ENCODE results near the gene RANBP3. TPM values are rescaled to one million over a fixed set of nuclear protein-coding genes. Genes with fewer than 3 reads are reported as not detected.

RANBP3 gene
- total RNA-seq, 1 experiment from 2014 or later, result 89.7 TPM

DNA sequence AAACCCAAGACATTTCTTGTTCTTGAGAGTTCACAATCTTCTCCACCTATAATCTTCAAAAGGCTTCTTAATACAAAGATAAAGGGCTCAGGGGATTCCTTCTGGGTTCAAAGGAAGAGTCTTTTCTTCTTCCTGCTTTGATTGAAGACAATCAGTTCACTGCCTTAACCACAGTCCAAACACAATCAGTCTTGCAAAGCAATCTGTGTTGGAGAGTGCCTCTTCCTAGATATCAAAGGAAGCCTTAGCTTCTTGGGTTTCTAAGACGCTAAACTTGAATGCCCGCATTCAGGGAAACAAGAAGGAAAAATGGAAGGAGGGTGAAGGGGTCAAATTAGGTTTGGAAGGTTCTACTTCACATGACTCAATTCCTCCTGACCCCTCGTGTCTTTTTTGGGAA lies 27.2 kb downstream of the RANBP3 start:
- DNase-seq (ENCODE audit: low spot score), result no peak

DNA sequence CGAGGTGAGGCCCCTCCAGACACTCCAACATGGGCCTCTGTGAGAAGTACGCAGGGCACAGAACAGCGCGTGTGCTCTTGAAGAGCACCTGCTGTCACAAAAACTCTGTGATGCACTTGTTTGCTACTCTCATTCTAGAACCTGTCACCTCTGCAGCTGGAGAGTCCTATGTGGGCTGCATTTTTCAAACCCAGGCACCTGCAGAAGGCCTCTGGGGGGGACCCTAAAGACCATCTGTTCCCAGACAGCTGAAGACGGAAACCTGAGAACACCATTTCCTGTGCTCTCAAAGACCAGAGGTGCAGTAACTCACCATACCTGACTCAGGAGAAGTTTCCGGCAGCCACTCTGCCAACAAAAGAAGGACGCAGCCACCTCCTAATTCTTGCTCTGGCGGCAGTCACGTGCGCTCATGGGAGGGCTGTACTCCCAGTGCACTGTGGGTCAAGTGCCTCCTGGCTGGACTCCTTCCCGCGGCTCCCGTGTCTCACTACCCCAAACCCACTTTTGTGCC lies 28.1 kb downstream of the RANBP3 start:
- DNase-seq (ENCODE audit: low spot score), result no peak

DNA sequence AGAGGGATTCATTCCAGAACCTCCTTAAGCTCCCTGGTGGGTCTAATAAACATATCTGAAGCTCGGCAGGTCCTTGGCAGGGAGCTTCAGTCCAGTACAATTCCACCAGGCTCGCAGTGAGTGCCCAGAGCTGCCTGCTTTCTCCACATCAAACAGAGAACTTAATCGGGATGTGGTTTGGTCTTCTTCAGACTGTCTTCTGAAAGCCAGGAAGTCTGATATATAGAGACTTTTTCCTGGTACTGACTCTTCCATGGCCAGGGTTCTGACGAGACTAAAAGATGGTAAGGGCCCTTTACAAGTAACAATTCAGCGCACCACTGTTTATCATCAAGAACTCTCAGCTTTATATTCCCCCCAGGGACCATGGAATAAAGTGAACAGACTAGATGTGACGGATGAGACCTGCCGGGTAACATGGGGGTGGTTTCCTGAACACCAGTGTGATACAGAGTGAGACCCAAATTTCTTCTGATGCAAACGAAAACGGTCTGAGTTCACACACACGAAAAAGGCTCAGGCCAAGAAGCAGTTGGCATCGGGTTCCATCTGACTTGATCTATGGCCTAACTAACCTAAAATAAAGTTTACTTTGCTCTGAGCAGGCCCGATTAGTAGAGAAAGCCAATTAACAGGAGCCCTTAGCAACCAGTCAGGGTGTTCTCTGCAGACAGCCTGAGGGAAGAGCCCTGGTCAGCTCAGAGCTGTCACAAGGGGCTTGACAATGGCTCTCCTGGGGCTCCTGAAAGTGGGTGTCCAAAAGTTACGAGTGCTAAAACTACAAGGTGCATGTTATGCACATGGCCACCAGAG lies 29.0 kb downstream of the RANBP3 start:
- no peak for DNase-seq (ENCODE audit: low spot score)

- no peak for DNase-seq (ENCODE audit: low spot score)
These were observed 30.5 kb downstream of the RANBP3 start for GRCh38 chr19:5947435-5947834.

DNA sequence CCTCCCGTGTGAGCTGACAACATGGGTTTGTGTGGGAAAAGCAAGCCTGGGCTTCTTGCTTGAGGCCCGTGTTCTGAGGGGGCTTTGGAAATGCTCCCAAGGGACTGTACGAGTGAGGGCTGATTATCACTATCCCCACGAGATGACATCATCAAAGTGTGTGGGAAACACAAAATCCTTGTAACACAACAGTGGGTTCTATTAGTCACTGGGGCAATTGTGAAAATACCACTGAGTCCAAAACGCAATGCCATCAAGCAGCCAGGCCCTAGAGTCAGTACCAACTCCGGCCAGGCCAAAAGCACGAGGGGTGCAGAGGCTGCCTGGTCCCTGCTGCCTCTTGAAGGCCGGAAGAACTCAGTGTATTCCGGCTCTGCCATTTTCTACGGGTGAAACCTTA lies 34.3 kb downstream of the RANBP3 start:
- no peak for DNase-seq (ENCODE audit: low spot score)

DNA sequence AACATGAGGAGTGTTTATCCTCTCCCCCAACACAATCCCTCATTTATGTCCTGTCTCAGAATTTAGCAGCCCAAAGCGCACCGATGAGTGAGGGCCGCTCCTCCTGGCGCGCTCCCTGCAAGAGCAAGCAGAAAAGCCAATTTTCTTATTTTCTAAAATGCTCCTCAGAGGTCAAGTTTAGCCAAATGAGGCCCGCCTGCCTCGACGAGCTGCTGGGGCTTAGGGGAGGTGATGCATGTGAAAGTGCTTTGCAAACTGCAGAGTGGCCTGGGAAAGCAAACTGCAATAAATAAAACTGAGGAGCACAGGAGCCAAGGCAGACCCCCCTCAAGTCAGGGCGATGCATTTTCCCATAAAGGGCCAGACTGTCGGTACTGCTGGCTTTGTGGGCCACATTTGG lies 34.9 kb downstream of the RANBP3 start:
- DNase-seq (ENCODE audit: low spot score), result no peak

DNA sequence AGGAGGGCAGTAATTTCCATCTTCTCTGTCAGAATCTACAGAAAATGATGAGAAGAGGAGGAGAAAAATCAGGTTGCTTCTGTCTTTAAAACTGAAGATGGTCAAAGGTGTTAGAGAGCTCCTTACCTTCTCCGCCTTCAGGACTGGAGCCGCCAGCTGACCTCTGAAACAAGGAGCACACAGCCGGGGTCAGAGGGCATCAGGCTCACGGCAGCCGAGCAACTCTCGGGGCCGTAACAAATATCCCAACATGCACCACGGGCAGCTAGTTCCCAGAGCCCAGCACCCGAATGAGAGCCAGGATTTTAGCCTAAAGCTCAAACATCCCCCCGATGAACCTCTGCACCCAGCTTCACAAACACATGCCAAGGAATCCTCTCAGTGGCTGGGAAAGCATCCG lies 36.3 kb downstream of the RANBP3 start:
- no peak for DNase-seq (ENCODE audit: low spot score)

DNA sequence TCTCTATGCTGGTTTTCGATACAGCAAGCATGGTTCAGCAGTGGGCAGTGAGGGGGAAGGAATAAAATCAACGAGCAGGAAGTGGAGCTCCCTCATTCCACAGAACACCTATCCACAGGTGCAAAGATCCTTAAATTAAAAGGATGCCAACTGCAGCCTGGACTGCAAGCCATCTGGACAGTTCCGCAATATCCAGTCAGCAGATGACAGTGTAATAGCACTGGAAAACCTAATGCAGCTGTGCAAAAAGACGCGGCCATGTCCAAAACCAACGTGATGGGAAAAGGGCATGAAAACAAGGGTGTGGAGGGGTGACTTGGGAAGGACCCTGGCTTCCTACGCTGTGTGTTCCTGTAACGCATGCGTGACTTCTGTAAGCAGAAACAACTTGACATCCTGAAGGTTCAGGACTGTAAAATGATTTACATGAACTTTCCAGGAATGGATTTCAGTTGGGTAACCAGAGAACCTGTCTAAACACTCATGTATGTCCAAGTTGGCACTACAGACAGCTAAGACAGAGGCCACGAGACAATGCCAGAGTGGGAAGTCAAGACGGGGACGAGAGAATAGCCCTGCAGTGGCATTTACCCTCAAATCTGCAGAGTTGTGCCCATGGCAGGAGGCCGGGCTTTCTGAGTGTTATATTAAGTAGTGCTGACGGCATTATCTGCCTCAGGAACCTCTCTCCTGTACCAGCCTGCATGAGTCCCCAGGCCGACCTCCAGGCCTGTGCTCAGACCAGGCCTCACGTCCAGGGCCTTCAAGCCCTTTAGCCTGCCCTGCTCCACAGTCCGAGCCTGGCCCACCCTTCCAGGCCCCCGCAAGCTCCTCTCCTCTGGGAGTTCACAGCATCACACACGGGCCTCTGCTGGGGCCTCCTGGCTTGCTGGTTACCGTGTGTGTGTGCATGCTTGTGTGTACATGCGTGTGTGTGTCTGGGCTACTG lies 37.4 kb downstream of the RANBP3 start:
- no peak for DNase-seq (ENCODE audit: low spot score)

DNA sequence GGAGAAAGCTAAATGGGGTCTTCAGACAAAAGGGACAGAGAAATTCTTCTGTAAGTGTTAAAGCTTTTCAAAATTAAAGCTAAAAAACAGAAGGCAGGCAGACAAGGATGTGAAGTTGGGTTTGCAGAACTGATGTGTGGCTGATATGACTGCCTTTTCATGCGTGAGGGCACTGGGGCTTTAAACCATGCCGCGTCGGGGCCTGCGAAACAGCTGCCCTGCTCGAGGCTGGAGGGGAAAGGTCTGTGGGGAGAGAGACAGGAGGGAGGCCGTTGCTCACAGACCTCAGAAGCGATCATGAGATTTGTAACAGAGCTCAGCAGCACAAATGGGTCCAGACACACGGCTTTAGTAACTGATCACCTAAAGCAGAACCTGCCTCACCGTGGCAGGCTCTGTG lies 40.4 kb downstream of the RANBP3 start:
- DNase-seq (ENCODE audit: low spot score), result no peak

GRCh38 chr19:5936292-5936592 lies 41.7 kb downstream of the RANBP3 start:
- no peak for DNase-seq (ENCODE audit: low spot score)

- DNase-seq (ENCODE audit: low spot score), result no peak
These were observed 42.3 kb downstream of the RANBP3 start for GRCh38 chr19:5935473-5936291.

- DNase-seq (ENCODE audit: low spot score), result no peak
These were observed 43.0 kb downstream of the RANBP3 start for GRCh38 chr19:5934774-5935472.

- no peak for DNase-seq (ENCODE audit: low spot score)
These were observed 43.9 kb downstream of the RANBP3 start for GRCh38 chr19:5934069-5934401.

DNA sequence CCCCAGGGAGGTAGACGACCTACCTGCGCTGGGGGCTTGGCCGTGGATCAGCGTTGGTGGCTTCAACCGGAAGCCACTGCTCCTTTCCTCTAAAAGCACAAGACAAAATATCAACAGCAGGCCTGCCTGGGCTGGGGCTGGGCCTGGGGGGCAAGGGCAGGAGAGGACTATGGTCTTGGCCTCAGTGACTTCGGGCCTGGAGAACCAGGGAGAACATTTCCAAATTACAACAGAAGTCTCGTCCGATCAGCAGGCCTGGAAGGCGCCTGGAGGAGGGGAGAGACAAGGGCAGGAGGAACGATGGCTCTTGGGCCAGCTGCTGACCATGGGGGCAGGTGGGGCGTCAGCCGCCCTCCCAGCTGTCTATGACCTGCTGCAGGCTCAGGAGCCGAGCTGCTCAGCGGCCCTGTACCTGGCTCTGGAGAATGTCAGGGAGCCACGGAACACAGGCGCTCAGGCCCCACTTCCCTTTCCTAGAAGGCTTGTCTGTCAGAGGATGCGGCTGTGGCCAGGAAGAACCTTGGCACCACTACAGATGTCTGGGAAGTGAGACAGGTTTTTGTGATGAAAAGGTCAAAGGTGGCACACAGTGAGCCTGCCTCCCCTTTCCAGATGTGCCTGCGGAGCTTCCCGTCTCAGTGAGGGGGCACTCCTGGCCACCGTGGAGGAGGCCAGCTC lies 44.4 kb downstream of the RANBP3 start:
- DNase-seq (ENCODE audit: low spot score), result no peak

- DNase-seq (ENCODE audit: low spot score), result no peak
These were observed 45.2 kb downstream of the RANBP3 start for GRCh38 chr19:5932609-5933262.

DNA sequence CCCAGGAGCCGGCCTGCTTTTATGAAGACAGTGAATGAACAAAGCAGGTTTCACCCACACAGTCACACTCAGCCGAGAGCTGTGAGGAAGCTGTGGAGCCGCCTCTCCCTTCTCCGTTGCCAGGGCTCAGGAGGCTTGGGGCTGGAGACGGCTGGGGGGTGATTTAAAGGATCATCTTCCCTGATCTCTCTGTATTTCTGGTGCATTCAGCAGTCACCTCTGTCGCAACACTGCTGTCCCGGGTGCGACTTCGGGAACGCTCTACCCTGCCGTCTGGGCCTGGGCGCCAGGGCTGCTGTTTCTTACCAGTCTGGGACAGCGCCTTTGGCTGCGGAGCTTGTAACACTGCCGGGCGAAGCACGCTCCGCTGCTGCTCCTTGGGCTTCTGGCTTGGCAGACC lies 45.8 kb downstream of the RANBP3 start:
- no peak for DNase-seq (ENCODE audit: low spot score)

DNA sequence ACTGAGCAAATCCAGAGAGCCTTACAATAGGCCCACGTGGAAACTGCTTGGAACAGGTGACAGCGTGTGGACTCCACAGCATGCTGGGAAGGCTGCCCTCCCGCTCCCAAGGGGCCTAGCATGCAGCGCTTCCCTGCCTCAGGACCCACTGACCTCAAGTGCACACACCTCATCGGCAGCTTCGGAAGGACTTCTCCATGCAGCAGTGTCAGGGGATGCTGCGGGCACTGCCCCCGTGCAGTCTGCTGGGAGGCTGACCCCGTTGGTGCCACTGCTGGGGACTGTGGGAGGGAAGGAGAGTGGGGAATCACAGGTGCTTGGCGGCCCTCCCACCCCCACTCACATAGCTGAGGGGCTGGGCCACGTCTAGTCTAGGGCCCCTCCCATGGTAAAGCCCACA lies 46.7 kb downstream of the RANBP3 start:
- no peak for DNase-seq (ENCODE audit: low spot score)

- DNase-seq (ENCODE audit: low spot score), result no peak
These were observed 48.3 kb downstream of the RANBP3 start for GRCh38 chr19:5929625-5930024.

GRCh38 chr19:5929179-5929578 lies 48.8 kb downstream of the RANBP3 start:
- no peak for DNase-seq (ENCODE audit: low spot score)

GRCh38 chr19:5927441-5927821 lies 50.5 kb downstream of the RANBP3 start:
- no peak for DNase-seq (ENCODE audit: low spot score)
